ENCODE data around the gene TRAPPC4.
A peak's percentile ranks its signal among the peaks of the same experiment; 100 is the strongest.

The TRAPPC4 gene

DNA sequence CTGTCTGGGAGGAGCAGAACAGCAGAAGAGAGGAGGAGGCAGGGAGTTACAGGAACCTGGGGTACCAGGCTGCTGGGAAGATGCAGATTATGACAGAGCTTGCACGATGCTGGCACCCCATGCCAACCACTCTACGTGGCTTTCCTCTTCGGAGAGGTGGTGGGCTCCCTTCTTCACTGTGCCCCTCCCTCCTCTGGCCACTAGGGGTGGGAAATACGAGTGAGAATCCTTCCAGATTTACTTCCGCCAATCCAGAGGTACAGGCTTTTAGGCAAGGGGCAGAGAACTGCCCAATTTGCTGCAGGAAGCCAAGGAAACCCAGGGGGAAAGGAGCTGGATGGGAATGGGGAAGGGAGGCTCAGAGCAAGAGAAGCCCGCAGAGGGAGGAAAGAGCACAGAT is 26.1 kb downstream of the TRAPPC4 start:
- H3K4me1 ChIP-seq (ENCODE audit: insufficient read depth, poor library complexity, severe bottlenecking) = no peaks in the 10 kb centered on the region
- no peak overlapping the region for H3K27ac ChIP-seq (ENCODE audit: poor library complexity, severe bottlenecking)
- H3K27me3 ChIP-seq (ENCODE audit: insufficient read depth, poor library complexity, severe bottlenecking) = no peaks in the 10 kb centered on the region
- H3K36me3 ChIP-seq (ENCODE audit: low read depth) = peaks cover 52% of the 10 kb centered on the region
- ATAC-seq (ENCODE audit: low read depth) (peak; percentile 17; the same call in 2 of the 3 replicates), DNase-seq (ENCODE audit: low spot score) (no peak)
- H3K4me3 ChIP-seq (ENCODE audit: severe bottlenecking) = no peak overlapping the region
- TF ChIP-seq, protein P1, sequence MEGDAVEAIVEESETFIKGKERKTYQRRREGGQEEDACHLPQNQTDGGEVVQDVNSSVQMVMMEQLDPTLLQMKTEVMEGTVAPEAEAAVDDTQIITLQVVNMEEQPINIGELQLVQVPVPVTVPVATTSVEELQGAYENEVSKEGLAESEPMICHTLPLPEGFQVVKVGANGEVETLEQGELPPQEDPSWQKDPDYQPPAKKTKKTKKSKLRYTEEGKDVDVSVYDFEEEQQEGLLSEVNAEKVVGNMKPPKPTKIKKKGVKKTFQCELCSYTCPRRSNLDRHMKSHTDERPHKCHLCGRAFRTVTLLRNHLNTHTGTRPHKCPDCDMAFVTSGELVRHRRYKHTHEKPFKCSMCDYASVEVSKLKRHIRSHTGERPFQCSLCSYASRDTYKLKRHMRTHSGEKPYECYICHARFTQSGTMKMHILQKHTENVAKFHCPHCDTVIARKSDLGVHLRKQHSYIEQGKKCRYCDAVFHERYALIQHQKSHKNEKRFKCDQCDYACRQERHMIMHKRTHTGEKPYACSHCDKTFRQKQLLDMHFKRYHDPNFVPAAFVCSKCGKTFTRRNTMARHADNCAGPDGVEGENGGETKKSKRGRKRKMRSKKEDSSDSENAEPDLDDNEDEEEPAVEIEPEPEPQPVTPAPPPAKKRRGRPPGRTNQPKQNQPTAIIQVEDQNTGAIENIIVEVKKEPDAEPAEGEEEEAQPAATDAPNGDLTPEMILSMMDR (IDR thresholded peaks at IDR 0.05; ENCODE audit: poor library complexity, severe bottlenecking) = no peak
- no peaks in the 10 kb centered on the region for H3K9me3 ChIP-seq (ENCODE audit: severe bottlenecking)

DNA sequence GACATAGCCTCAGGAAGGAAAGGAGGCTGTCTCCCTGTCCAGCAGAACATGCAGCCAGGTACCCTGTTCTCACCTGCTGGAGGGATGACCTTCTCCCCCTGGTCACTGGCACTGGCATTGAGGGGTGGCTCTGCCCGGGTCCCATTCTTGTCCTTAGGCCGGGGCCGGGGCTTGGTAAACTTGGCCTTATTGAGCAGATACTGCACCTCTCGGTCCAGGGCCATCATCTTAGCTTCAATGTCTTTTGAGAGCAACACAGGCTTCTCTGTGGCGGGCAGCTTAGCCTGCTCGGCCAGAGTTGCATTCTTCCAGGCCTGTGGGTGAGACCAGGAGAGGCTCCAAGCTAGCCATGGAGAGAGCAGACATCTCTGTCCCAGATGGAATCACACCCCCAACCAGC is 27.9 kb downstream of the TRAPPC4 start:
- TF ChIP-seq, protein P1 (IDR thresholded peaks at IDR 0.05; ENCODE audit: poor library complexity, severe bottlenecking) = no peak
- Histone ChIP-seq H3K27ac (ENCODE audit: poor library complexity, severe bottlenecking) (no peak overlapping the region), H3K4me1 (ENCODE audit: insufficient read depth, poor library complexity, severe bottlenecking) (no peaks in the 10 kb centered on the region), H3K27me3 (ENCODE audit: insufficient read depth, poor library complexity, severe bottlenecking) (no peaks in the 10 kb centered on the region), H3K36me3 (ENCODE audit: low read depth) (peaks cover 70% of the 10 kb centered on the region), H3K9me3 (ENCODE audit: severe bottlenecking) (no peaks in the 10 kb centered on the region), H3K4me3 (ENCODE audit: severe bottlenecking) (no peak overlapping the region)
- DNase-seq (ENCODE audit: low spot score) (no peak), ATAC-seq (ENCODE audit: low read depth) (no peak)

DNA sequence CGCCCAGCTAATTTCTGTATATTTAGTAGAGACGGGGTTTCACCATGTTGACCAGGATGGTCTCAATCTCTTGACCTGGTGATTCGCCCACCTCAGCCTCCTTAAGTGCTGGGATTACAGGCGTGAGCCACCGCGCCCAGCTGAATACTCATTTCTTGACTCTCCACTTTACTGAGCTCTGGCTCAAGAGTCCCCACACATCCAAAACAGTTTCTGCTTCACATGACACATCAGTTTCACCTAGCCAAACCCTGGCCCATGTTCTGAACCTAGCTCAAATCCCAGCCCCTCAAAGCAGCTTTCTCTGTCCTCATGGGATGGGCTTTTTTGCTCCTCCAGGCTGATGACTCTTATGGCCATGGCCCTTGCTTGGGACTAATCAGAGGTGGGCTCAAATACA is 28.6 kb downstream of the TRAPPC4 start:
- ATAC-seq (ENCODE audit: low read depth) (no peak), DNase-seq (ENCODE audit: low spot score) (no peak)
- Histone ChIP-seq H3K27me3 (ENCODE audit: insufficient read depth, poor library complexity, severe bottlenecking) (no peaks in the 10 kb centered on the region), H3K36me3 (ENCODE audit: low read depth) (peaks cover 77% of the 10 kb centered on the region), H3K27ac (ENCODE audit: poor library complexity, severe bottlenecking) (no peak overlapping the region), H3K9me3 (ENCODE audit: severe bottlenecking) (no peaks in the 10 kb centered on the region), H3K4me3 (ENCODE audit: severe bottlenecking) (no peak overlapping the region), H3K4me1 (ENCODE audit: insufficient read depth, poor library complexity, severe bottlenecking) (no peaks in the 10 kb centered on the region)
- TF ChIP-seq, protein P1 (IDR thresholded peaks at IDR 0.05; ENCODE audit: poor library complexity, severe bottlenecking) = no peak

DNA sequence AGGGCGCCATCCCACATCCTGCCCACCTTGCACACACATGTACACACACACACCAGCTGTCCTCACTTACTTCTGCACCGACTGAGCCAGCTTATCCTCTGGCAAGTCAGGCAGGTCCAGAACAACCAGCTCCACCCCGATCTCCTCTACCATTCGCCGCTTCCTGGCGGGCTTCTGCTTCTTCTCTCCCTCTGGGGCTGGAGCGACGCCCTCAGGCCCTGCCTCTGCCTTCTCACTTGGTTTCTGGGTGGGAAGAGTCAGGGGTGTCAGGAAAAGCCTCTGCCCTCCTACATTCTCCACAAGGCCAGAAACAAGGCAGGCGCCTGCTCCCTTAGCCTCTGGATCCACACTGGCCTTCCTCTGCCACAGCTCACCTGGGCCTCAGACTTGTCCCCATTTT is 30.1 kb downstream of the TRAPPC4 start:
- TF ChIP-seq, protein P1 (IDR thresholded peaks at IDR 0.05; ENCODE audit: poor library complexity, severe bottlenecking) = no peak
- no peaks in the 10 kb centered on the region for H3K4me1 ChIP-seq (ENCODE audit: insufficient read depth, poor library complexity, severe bottlenecking)
- ATAC-seq (ENCODE audit: low read depth) (no peak), DNase-seq (ENCODE audit: low spot score) (no peak)
- H3K27me3 ChIP-seq (ENCODE audit: insufficient read depth, poor library complexity, severe bottlenecking) = no peaks in the 10 kb centered on the region
- H3K27ac ChIP-seq (ENCODE audit: poor library complexity, severe bottlenecking) = no peak overlapping the region
- peaks cover 91% of the 10 kb centered on the region for H3K36me3 ChIP-seq (ENCODE audit: low read depth)
- no peak overlapping the region for H3K4me3 ChIP-seq (ENCODE audit: severe bottlenecking)
- no peaks in the 10 kb centered on the region for H3K9me3 ChIP-seq (ENCODE audit: severe bottlenecking)

DNA sequence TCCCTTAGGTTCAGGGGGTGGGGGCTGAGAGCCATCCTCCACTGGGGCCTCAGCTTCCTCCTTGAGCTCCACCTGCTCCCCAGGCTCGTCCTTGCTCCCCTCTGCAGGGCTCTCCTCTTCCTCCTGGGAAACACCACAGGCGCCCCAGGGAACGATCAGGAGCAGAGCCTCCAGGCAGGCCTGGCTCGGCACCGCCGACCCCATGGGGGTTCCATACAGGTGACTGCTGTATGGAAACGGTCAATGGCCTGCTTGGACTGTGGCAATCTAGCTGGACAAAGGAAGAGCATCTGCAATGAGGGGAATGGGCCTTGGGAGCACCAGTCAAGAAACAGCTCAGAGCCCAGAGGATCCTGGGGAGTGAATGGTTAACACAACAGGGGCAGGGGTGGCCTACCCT is 30.5 kb downstream of the TRAPPC4 start:
- Histone ChIP-seq H3K4me1 (ENCODE audit: insufficient read depth, poor library complexity, severe bottlenecking) (no peaks in the 10 kb centered on the region), H3K4me3 (ENCODE audit: severe bottlenecking) (no peak overlapping the region), H3K9me3 (ENCODE audit: severe bottlenecking) (no peaks in the 10 kb centered on the region), H3K27ac (ENCODE audit: poor library complexity, severe bottlenecking) (no peak overlapping the region), H3K36me3 (ENCODE audit: low read depth) (peaks cover 95% of the 10 kb centered on the region), H3K27me3 (ENCODE audit: insufficient read depth, poor library complexity, severe bottlenecking) (no peaks in the 10 kb centered on the region)
- ATAC-seq (ENCODE audit: low read depth) (no peak), DNase-seq (ENCODE audit: low spot score) (no peak)
- TF ChIP-seq, protein P1 (IDR thresholded peaks at IDR 0.05; ENCODE audit: poor library complexity, severe bottlenecking) = no peak
